Stromal cell of bone marrow (primary cell): ENCODE data around the gene DISP1.
A peak's percentile ranks its signal among the peaks of the same experiment; 100 is the strongest.

Experiments used
- DNase-seq: peaks from one replicate; pipeline ENCODE4 v3.0.0-alpha.2; 2012; ENCODE audit warnings: low read depth

DISP1 gene, protein sequence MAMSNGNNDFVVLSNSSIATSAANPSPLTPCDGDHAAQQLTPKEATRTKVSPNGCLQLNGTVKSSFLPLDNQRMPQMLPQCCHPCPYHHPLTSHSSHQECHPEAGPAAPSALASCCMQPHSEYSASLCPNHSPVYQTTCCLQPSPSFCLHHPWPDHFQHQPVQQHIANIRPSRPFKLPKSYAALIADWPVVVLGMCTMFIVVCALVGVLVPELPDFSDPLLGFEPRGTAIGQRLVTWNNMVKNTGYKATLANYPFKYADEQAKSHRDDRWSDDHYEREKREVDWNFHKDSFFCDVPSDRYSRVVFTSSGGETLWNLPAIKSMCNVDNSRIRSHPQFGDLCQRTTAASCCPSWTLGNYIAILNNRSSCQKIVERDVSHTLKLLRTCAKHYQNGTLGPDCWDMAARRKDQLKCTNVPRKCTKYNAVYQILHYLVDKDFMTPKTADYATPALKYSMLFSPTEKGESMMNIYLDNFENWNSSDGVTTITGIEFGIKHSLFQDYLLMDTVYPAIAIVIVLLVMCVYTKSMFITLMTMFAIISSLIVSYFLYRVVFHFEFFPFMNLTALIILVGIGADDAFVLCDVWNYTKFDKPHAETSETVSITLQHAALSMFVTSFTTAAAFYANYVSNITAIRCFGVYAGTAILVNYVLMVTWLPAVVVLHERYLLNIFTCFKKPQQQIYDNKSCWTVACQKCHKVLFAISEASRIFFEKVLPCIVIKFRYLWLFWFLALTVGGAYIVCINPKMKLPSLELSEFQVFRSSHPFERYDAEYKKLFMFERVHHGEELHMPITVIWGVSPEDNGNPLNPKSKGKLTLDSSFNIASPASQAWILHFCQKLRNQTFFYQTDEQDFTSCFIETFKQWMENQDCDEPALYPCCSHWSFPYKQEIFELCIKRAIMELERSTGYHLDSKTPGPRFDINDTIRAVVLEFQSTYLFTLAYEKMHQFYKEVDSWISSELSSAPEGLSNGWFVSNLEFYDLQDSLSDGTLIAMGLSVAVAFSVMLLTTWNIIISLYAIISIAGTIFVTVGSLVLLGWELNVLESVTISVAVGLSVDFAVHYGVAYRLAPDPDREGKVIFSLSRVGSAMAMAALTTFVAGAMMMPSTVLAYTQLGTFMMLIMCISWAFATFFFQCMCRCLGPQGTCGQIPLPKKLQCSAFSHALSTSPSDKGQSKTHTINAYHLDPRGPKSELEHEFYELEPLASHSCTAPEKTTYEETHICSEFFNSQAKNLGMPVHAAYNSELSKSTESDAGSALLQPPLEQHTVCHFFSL (N-terminal part only)

DNA sequence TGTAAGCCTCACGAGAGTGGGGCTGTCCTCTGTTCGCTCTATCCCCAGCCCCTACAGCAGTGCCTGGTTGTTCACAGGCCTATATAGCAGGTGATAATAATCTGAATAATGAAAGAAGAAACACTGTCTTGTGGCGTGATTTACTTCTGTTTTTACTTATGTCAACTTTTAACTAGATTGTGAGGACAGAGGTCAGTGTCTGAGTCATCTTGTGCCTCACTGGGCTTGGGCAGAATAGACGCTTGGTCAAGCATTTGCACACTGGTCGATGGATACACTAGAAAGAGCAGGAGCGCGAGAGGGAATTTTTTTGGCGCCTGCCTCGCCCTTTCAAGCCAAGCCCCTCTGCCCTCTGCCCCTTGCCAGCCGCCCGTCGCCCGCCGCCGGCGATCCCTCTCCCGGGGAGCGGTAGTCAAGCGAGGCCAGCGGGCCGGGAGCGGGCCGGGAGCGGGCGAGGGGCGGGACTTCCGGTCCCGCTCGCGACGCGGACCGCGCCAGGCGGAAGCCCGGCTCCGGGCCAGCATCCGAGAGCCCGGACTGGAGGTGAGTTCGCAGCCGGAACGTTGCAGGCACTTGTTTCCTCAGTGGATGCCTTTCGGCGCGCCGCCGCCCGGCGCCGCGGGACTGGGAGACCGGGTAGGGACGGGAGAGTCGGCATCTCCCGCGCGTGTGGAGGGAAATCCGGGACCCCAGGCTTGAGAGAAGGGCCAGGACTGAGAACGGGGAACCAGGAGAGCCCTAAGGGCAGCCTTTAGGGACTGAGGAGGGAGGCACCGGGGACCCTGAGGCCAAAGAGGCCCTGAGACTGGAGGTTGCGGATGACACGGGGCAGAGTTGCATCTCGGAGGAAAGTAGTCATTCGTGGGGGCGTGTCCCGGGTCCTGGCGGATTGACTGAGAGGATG is at the start of gene DISP1:
Gene DISP1, plus strand, starts transcription at position 504 of the 904 bp plus-strand sequence. CDS start 127,785 bp downstream, outside the sequence.
- DNase-seq, result peak; percentile 59

DNA sequence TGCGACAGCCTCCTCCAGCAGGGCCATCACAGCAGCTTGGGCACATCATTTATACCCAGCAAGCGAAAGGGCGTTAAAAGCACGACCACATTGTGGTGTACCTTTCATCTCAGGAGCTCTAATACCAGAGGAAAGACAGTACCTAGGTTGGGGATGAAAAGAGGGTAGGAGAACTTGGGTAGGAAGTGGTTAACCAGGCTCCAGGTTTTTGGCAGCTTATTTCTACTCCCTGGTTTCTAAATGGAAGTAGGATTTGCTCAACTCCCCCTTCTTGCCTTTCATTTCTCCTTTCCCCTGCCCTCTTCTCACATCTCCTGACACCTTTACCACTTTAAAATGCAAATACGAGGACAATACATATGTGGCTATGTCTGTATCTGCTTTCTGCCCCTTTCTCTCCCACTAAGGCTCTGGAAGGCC is 47.7 kb upstream of the DISP1 start:
- DNase-seq, result no peak

DNA sequence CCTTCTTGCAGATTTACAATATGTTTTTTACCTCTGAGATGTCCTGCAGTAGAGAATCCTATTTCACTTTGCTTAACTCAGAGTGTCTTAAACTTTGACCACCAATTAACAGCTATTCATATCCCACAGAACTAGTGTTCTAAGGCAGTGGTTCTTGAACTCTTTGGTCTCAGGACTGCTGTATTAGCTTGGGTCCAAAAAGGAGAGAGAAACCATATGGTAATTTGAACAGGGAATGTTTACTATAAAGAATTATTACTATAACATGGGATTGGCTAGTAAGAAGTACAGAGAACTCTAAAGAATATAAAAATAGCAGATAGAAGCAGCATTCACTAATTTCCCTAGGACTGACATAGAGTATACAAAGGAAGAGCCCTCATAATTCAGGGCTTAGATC is 46.2 kb upstream of the DISP1 start:
- no peak for DNase-seq

DNA sequence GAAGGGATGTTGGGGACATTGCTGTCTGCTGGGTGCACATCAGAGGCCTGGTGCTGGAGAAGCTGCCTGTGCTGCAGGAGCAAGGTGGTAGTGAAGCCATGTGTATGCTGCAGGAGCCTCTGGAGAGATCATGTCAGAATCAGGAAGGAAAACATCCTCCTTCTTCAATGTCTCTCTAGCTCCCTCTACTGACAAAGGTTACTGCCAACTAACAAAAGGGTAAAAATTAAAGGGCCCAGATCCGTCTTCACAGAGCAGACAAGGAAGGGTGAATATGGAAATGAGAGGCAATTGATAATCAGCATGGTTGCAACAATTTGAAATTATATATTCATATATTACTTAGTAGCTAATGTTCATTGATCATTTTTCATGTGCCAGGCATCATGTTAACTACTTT is 45.7 kb upstream of the DISP1 start:
- no peak for DNase-seq

DNA sequence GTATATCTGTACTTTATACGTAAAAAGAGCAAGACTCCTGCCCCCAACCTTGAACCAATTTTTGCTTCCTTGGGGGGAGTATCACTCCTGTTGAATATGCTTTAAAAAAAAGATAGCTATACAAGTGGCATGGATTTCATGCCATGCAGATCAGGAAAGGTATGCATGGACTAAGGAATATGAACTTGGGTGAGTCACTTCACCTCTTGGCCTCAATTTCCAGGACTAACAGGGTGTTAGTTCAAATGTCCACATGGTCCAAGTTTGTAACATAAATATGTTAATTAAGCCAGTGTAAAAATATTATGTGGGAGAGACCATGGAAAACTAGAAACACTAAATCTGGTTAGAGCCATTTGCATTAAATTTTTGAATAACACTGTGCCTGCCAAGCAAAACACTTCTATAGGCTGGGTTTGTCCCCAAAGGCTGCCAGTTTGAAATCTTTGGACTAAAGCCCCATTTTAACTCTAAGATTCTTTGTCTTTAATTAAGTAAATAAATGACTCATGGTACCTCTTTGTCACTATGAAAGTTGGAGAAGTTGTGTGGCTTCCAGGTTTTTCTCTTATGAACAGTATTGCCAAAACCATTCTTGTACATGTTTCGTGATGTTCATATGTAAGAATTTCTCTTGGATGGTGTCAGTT is 44.7 kb upstream of the DISP1 start:
- no peak for DNase-seq

DNA sequence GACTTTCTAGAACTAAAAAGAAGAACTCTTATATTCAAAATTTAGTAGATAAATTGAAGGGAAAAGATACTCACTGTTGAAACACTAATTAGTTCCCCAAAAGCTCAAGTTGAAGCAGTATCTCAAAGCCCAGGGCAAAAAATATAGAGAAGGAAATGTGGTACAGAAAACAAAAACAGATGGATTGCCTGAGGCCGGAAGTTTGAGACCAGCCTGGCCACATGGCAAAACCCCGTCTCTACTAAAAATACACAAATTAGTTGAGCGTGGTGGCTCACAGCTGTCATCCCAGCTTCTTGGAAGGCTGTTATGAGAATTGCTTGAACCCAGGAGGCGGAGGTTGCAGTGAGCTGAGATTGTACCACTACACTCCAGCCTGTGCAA is 41.9 kb upstream of the DISP1 start:
- no peak for DNase-seq

DNA sequence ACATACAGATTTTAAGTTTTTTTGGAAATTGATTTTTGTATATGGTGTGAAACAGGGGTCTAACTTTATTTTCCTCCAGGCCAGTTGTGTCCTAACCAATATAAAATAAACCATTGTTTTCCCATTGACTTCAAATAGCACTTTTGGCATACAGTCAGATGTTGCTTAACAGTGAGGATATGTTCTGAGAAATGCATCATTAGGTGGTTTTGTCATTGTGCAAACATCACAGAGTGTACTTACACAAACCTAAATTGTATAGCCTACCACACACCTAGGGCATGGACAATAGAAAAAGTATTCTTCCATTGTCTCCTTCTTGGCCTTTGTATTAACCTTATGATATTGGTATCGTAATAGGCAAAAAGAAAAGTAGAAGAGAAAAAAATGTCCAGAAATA is 37.4 kb upstream of the DISP1 start:
- DNase-seq, result no peak

DNA sequence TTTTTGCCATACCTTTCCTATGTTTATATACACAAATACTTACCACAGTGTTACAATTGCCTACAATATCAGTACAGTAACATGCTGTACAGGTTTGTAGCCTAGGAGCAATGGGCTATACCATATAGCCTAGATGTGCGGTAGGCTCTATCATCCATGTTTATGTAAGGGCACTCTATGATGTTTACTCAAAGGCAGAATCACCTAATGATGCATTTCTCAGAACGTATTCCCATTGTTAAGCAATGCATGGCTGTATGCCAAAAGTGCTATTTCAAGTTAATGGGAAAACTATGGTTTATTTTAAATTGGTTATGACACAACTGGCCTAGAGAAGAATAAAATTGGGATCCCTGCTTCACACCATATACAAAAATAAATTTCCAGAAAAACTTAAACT is 36.9 kb upstream of the DISP1 start:
- DNase-seq, result no peak

DNA sequence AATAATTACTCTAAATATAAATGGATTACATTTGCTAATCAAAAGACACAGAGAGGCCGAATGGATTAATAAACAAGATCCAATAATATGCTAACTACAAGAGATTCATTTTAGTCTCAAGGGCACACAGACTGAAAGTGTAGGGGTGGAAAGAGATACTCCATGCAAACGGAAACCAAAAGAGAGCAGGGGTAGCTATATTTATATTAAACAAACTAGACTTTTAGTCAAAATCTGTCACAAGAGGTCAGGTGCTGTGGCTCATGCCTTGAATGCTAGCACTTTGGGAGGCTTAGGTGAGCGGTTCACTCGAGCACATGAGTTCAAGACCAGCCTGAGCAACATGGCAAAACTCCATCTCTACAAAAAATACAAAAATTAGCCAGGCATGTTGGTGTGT is 33.6 kb upstream of the DISP1 start:
- DNase-seq, result no peak

DNA sequence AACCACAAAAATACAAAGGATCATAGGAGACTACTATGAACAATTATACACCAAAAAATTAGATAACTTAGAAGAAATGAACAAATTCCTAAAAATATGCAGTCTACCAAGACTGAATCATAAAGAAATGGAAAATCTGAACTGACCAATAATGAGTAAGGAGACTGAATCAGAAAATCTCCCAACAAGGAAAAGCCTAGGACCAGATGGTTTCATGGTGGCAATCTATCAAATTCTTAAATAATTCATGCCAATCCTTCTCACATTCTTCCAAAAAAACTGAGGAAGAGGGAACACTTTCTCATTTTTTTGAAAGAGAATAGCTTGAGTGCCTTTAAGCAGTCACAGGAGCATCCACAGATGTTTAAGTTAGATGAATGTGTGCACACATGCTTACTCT is 31.8 kb upstream of the DISP1 start:
- DNase-seq, result no peak

DNA sequence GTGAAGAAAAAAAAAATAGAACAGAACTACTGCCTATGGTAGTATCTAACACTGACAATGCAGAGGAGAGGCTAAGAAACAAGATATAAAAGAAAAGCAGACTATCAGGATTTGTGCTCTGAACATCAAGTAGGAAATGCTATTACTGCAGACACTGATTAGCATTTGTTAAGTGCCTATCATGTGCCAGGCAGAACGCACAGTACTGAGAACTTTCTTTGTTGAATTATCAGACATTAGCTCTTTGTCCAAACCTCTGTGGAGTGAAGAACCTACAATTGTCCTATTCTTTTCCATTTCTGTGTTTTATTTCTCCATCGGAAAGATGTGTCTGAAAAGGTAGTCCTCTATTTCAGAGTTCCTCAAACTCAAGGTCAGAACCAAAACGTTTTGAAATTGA is 30.5 kb upstream of the DISP1 start:
- DNase-seq, result no peak

DNA sequence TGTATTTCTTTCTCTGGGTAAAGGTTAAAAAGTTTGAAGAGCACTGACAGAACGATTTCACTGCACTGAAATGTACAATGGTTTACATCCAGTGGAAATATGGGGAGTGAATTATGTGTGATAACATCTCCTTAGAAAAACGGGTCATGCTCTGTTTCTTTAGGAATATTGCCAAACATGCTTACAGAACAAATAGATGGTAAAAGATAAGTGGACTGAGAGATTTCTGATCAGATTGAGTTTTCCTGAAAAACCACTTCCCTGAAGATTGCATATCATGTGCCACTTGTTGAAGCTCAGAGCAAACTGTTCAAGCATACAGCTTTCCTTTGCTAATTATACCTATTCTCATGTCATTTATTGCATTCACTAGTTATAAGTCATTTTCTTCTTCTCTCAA is 29.9 kb upstream of the DISP1 start:
- no peak for DNase-seq

DNA sequence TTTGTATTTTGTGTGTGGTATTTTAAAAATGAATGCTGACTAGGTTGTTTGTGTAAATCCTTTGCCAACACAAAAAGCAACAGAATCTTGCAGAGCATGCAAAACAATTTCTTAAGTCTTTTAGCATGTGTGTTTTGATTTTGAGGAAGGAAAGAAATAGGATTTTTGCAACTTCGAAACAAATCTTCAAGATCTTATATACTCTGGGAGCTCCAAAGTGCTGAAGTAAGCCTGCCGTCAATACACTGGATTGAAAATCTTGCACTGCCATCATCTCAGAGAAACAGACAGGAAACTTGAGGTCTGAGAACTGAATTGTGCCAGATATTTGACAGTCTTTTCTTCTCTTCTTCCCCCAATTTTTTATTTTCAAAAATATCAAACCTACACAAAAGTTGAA is 29.3 kb upstream of the DISP1 start:
- DNase-seq, result no peak

DNA sequence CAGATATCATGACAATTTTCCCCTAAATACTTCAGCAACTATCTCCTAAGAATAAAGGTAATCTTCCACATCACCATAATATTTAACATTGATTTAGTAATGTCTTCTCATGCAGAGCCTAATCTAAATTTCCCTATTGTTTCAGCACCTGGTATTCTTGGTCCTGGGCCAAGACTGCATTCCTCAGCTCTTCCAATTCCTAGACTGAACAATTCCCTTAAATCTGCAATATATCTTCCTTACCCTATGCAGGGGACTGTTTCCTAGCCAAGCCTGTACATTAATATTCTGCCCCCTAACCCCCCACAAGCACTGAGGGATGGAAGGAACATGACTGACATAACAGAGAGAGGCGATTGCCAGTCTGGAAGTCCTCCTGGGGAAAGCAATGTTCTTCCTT is 28.7 kb upstream of the DISP1 start:
- no peak for DNase-seq

DNA sequence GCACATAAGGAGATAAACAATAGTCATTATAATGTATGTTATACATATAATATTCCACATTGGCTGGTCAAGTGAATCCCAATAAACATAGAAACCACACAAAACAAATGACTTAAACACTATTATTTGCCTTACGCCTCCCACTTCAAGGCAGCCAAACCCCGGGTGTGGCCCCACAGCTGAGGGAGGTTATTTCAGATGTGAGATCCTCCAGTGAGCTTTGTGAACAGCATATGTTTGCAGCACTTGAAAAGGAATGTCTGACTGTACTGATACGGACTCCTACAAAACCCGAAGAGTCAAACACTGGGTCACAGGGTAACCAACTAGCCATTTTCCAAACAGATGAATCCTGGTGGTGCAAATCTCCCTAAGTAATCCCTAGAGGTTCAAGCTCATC is 27.1 kb upstream of the DISP1 start:
- no peak for DNase-seq

DNA sequence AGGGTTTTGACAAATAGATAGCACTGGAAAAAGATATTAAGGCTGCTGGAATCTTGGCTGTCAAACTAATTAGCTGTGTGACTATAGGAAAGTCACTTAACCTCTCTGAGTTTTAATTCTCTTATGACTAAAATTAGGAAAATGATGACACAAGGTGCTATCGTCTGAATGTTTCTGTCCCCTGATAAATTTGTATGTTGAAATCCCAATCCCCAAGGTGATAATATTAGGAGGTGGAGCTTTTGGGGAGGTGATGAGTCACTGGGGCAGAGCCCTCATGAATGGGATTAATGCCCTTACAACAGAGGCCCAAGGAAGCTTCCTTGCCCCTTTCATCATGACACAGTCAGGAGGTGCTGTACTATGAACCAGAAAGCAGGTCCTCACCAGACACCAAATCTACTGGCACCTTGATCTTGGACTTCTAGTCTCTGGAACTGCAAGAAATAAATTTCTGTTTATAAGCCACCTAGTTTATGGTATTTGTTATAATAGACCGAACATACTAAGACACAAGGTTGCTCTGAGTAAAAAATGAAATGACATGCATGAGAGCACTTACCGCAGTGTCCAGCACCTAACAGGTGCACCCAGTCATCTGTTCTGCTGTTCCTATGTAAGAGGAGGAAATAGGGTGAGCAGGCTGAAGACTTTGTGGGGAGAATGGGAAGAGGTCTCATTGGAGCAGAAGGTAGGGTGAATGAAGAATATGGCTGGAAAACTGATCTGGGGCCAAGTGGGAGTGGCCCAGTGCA is 26.3 kb upstream of the DISP1 start:
- DNase-seq, result no peak

DNA sequence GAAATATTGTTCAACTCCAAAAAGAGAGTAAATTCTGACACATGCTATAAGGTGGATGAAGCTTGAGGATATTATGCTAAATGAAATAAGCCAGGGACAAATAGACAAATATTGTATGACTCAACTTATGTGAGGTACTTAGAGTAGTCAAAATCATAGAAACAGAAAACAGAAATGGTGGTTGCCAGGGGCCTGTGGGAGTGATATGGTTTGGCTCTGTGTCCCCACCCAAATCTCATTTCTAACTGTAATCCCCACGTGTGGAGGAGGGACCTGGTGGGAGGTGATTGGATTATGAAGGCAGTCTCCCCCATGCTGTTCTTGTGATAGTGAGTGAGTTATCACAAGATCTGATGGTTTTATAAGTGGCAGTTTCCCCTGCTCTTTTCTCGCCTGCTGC is 24.7 kb upstream of the DISP1 start:
- no peak for DNase-seq

DNA sequence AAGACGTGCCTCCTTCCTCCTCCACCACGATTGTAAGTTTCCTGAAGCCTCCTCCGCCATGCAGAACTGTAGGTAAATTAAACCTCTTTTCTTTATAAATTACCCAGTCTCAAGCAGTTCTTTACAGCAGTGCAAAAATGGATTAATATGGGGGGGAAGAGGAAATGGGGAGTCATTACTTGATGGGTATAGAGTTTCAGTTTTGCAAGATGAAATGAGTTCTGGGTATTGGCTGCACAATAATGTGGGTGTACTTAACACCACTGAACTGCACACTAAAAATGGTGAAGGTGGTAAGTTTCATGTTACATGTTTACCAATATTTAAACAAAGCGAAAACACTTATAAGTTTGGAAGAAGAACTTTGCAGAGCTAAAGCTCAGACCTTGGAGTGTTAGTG is 24.3 kb upstream of the DISP1 start:
- DNase-seq, result no peak

DNA sequence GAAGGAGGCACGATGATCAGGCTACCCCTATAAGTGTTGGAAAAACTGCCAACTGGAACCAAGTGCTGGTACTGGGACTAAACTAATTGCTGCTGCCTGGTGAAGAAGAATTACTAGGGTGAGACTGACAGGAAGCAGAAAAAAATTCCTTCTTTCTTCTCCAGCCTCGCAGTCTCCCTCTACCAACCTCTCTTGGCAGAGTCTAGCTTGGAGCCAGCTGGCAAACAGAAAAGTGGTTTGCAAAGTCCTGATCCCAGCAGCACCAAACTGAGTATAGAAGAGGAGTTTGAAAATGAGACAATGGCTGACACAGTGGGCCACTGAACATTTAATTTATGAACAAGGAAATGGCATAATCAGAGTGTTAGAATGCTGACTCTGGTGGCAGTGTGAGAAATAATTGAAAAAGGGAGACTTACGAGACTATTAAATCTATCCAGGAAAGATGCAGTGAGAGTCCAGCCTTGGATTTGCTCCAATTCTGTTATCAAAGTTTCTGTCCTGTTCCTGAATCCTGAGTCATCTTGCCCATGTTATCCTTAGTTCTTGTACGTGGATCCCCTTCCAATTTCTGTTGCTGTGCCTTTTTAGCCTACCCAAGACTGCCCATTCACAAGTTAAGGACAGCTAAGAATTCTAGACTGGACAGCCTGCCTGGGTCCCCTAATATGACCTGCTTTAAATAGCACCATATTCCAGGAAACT is 23.7 kb upstream of the DISP1 start:
- no peak for DNase-seq

DNA sequence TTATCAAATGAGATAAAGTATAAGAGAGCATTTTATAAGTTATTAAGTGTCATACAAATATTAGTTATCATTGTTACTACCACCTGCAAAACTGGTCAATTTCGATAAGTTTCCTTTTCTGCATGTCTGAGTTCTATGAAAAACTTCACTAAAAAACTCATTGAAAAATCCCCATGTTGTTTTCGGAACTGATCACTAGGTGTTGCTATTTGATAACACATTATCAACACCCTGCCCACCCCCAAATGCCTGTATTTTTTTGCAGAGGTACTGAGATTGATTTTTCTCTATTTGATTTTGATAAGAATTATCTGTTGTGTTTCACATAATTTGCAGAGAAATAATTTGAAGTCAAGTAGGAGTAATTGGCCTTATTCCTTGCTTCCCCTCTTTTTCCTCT is 22.1 kb upstream of the DISP1 start:
- no peak for DNase-seq
